ENCODE results near the gene TMTC2.

DNA sequence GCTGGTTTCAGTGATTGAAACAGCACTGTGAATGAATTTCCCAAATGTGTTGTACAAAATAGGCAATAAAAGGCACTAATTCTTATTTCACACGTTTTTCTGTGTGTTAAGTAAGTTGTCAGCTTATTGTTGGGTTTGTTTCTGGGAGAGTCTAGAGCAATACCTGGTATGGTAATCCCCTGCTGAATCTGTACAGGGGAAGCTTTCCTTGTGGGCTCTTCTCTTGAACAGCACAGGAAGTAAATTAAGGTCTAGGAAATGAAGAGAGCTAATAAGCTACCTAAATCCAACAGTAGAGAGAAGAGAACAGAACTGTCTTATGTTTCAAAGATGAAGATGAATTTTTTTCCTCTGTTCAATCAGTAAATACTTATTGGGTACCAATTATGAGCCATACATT is 406.7 kb downstream of the TMTC2 start:
- TF ChIP-seq POLR2A (IDR thresholded peaks at IDR 0.05) (no peak), CTCF (IDR thresholded peaks at IDR 0.05) (no peak)
